HUES64 (cell line): ENCODE measurements around the gene ARHGAP22. TPM values are rescaled to one million over a fixed set of nuclear protein-coding genes. Genes with fewer than 3 reads are reported as not detected.
"Not testable (repeated sequence)": the region's sequence is repeated elsewhere in the genome, so short reads cannot be mapped to it uniquely, and the experiment has no call there.

Source experiments
- H3K27ac ChIP-seq: 2 replicates; pipeline ENCODE4 v1.7.0; 2013; ENCODE audit warnings: low read depth, low read length, inconsistent platforms
- H3K27me3 ChIP-seq: 2 replicates; pipeline ENCODE4 v1.6.1; 2013; ENCODE audit warnings: mild to moderate bottlenecking, low read length; ENCODE audit not compliant: insufficient read depth
- H3K36me3 ChIP-seq: 2 replicates; pipeline ENCODE4 v1.6.1; 2013; ENCODE audit warnings: mild to moderate bottlenecking, low read length; ENCODE audit not compliant: insufficient read depth
- H3K4me1 ChIP-seq: 2 replicates; pipeline ENCODE4 v1.6.1; 2013; ENCODE audit warnings: mild to moderate bottlenecking, low read length, moderate library complexity; ENCODE audit not compliant: insufficient read depth
- H3K4me3 ChIP-seq: 2 replicates; pipeline ENCODE4 v1.5.1; 2013; ENCODE audit warnings: mild to moderate bottlenecking, low read length, moderate library complexity
- H3K9ac ChIP-seq: 2 replicates; pipeline ENCODE4 v1.6.1; 2013; ENCODE audit warnings: mild to moderate bottlenecking, low read depth, low read length
- H3K9me3 ChIP-seq: 2 replicates; pipeline ENCODE4 v1.6.1; 2013; ENCODE audit warnings: low read depth, low read length; ENCODE audit not compliant: insufficient read depth
- WGBS: fragments of 150-250, 120-280 bp; methylation state at CpG from one replicate; pipeline ENCODE4 v1.1.7; 2013; ENCODE audit warnings: missing lambda C conversion rate; 5-methylcytosine and 5-hydroxymethylcytosine counted together
- polyA plus RNA-seq, 2 experiments: library from polyadenylated mRNA; stranded (reverse); fragments of 50-300 nt; gene quantifications; one replicate each; pipeline ENCODE4 v1.2.3, GENCODE V29; 2013

The ARHGAP22 gene
- 4.5 TPM for polyA plus RNA-seq (2013, experiment 1 of 2)
- polyA plus RNA-seq (2013, experiment 2 of 2), result 4.1 TPM

- H3K9ac ChIP-seq, result no peak within 1 kb of the TSS
- no peaks in the 10 kb centered on the region for H3K36me3 ChIP-seq
- peaks cover 16% of the 10 kb centered on the region for H3K27me3 ChIP-seq
- WGBS, result 83% methylated on average over 30 of the region's 30 CpGs
- H3K27ac ChIP-seq, result no peak within 1 kb of the TSS
- peaks cover 9% of the 10 kb centered on the region; the same call in 1 of the 2 replicates for H3K4me1 ChIP-seq
- no peaks in the 10 kb centered on the region for H3K9me3 ChIP-seq
- H3K4me3 ChIP-seq, result peak within 1 kb of the TSS; percentile 44
Measured at GRCh38 chr10:48604991-48605508, at the start of gene ARHGAP22. Gene ARHGAP22, minus strand, starts transcription at chr10:48605073. Its CDS starts 277 bp downstream, at chr10:48604796.

GRCh38 chr10:48653944-48654698 is 49.2 kb upstream of the ARHGAP22 start:
- H3K27ac ChIP-seq, result no peak overlapping the region

GRCh38 chr10:48653347-48653746 is 48.5 kb upstream of the ARHGAP22 start:
- Histone ChIP-seq H3K36me3 (no peaks in the 10 kb centered on the region), H3K4me1 (no peaks in the 10 kb centered on the region), H3K9ac (no peak overlapping the region), H3K4me3 (no peak overlapping the region), H3K27me3 (peaks cover 21% of the 10 kb centered on the region), H3K27ac (no peak overlapping the region), H3K9me3 (no peaks in the 10 kb centered on the region)
- 88% methylated on average over 5 of the region's 5 CpGs for WGBS

More at GRCh38 chr10:48653944-48654698, 49.2 kb upstream of the ARHGAP22 start:
- no peak overlapping the region for H3K9ac ChIP-seq
- H3K9me3 ChIP-seq, result no peaks in the 10 kb centered on the region
- peaks cover 21% of the 10 kb centered on the region for H3K27me3 ChIP-seq
- no peaks in the 10 kb centered on the region for H3K4me1 ChIP-seq
- no peaks in the 10 kb centered on the region for H3K36me3 ChIP-seq
- no peak overlapping the region for H3K4me3 ChIP-seq
- WGBS, result 88% methylated on average over 4 of the region's 4 CpGs

GRCh38 chr10:48652344-48652743 is 47.5 kb upstream of the ARHGAP22 start:
- Histone ChIP-seq H3K4me1 (no peaks in the 10 kb centered on the region), H3K27ac (no peak overlapping the region), H3K27me3 (peaks cover 18% of the 10 kb centered on the region), H3K9ac (no peak overlapping the region), H3K4me3 (no peak overlapping the region), H3K9me3 (no peaks in the 10 kb centered on the region), H3K36me3 (no peaks in the 10 kb centered on the region)
- WGBS, result 97% methylated on average over 4 of the region's 4 CpGs

- no peaks in the 10 kb centered on the region for H3K4me1 ChIP-seq
- no peak overlapping the region for H3K9ac ChIP-seq
- no peak overlapping the region for H3K27ac ChIP-seq
- H3K36me3 ChIP-seq, result no peaks in the 10 kb centered on the region
- no peaks in the 10 kb centered on the region for H3K9me3 ChIP-seq
- peaks cover 13% of the 10 kb centered on the region for H3K27me3 ChIP-seq
- no peak overlapping the region for H3K4me3 ChIP-seq
- WGBS, result 94% methylated on average over 4 of the region's 4 CpGs
Measured at GRCh38 chr10:48651839-48652238, 47.0 kb upstream of the ARHGAP22 start.

- Histone ChIP-seq H3K27me3 (peaks cover 7% of the 10 kb centered on the region; the same call in 1 of the 2 replicates), H3K9ac (no peak overlapping the region), H3K36me3 (no peaks in the 10 kb centered on the region), H3K9me3 (no peaks in the 10 kb centered on the region), H3K4me1 (no peaks in the 10 kb centered on the region), H3K27ac (no peak overlapping the region), H3K4me3 (no peak overlapping the region)
- WGBS, result 93% methylated on average over 2 of the region's 2 CpGs
Measured at GRCh38 chr10:48651293-48651692, 46.4 kb upstream of the ARHGAP22 start.

GRCh38 chr10:48649349-48649944 is 44.6 kb upstream of the ARHGAP22 start:
- 93% methylated on average over 7 of the region's 7 CpGs for WGBS
- Histone ChIP-seq H3K27me3 (no peaks in the 10 kb centered on the region), H3K4me1 (no peaks in the 10 kb centered on the region), H3K9me3 (no peaks in the 10 kb centered on the region), H3K27ac (no peak overlapping the region), H3K4me3 (no peak overlapping the region), H3K36me3 (no peaks in the 10 kb centered on the region), H3K9ac (no peak overlapping the region)

- H3K9me3 ChIP-seq, result no peaks in the 10 kb centered on the region
- H3K27ac ChIP-seq, result no peak overlapping the region
- no peak overlapping the region for H3K9ac ChIP-seq
- WGBS, result 90% methylated on average over 12 of the region's 12 CpGs
- H3K4me3 ChIP-seq, result no peak overlapping the region
- H3K4me1 ChIP-seq, result no peaks in the 10 kb centered on the region
- H3K27me3 ChIP-seq, result no peaks in the 10 kb centered on the region
- H3K36me3 ChIP-seq, result no peaks in the 10 kb centered on the region
Measured at GRCh38 chr10:48648172-48648942, 43.5 kb upstream of the ARHGAP22 start.

GRCh38 chr10:48647073-48647472 is 42.2 kb upstream of the ARHGAP22 start:
- H3K4me1 ChIP-seq, H3K27me3 ChIP-seq, H3K27ac ChIP-seq, H3K9ac ChIP-seq, H3K36me3 ChIP-seq, H3K9me3 ChIP-seq, H3K4me3 ChIP-seq: not testable (repeated sequence)
- 88% methylated on average over 6 of the region's 7 CpGs for WGBS

GRCh38 chr10:48645600-48645999 is 40.7 kb upstream of the ARHGAP22 start:
- Histone ChIP-seq H3K9ac (no peak overlapping the region), H3K27me3 (no peaks in the 10 kb centered on the region), H3K4me1 (no peaks in the 10 kb centered on the region), H3K9me3 (peaks cover 5% of the 10 kb centered on the region), H3K36me3 (no peaks in the 10 kb centered on the region), H3K27ac (no peak overlapping the region), H3K4me3 (no peak overlapping the region)
- 76% methylated on average over 1 of the region's 1 CpG for WGBS
